ENCODE results near the gene MTF1. TPM values are rescaled to one million over a fixed set of nuclear protein-coding genes. Genes with fewer than 3 reads are reported as not detected.
A peak's percentile ranks its signal among the peaks of the same experiment; 100 is the strongest.

Gene MTF1
- total RNA-seq, 1 donor from 2014 or later: 11.3 TPM

GRCh38 chr1:37865348-37866120 lies 6.1 kb upstream of the MTF1 start:
- TF ChIP-seq, protein P1, sequence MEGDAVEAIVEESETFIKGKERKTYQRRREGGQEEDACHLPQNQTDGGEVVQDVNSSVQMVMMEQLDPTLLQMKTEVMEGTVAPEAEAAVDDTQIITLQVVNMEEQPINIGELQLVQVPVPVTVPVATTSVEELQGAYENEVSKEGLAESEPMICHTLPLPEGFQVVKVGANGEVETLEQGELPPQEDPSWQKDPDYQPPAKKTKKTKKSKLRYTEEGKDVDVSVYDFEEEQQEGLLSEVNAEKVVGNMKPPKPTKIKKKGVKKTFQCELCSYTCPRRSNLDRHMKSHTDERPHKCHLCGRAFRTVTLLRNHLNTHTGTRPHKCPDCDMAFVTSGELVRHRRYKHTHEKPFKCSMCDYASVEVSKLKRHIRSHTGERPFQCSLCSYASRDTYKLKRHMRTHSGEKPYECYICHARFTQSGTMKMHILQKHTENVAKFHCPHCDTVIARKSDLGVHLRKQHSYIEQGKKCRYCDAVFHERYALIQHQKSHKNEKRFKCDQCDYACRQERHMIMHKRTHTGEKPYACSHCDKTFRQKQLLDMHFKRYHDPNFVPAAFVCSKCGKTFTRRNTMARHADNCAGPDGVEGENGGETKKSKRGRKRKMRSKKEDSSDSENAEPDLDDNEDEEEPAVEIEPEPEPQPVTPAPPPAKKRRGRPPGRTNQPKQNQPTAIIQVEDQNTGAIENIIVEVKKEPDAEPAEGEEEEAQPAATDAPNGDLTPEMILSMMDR (IDR thresholded peaks at IDR 0.05; ENCODE audit: borderline replicate concordance): no peak
- no peak for DNase-seq
- H3K4me1 ChIP-seq: peaks cover 2% of the 10 kb centered on the region
- no peaks in the 10 kb centered on the region for H3K27me3 ChIP-seq (ENCODE audit: low read depth)
- no peak overlapping the region for H3K27ac ChIP-seq (replicated peaks)
- no peak overlapping the region for H3K4me3 ChIP-seq
- intact Hi-C loops (cut with micrococcal nuclease): no loop called here
- H3K36me3 ChIP-seq: peaks cover 94% of the 10 kb centered on the region
- H3K9me3 ChIP-seq (replicated peaks): no peaks in the 10 kb centered on the region

- Histone ChIP-seq H3K4me3 (no peak overlapping the region), H3K36me3 (peaks cover 64% of the 10 kb centered on the region), H3K27me3 (ENCODE audit: low read depth) (no peaks in the 10 kb centered on the region), H3K4me1 (peaks cover 32% of the 10 kb centered on the region), H3K9me3 (replicated peaks) (no peaks in the 10 kb centered on the region), H3K27ac (replicated peaks) (no peak overlapping the region)
- TF ChIP-seq, protein P1 (IDR thresholded peaks at IDR 0.05; ENCODE audit: borderline replicate concordance): no peak
- intact Hi-C loops (cut with micrococcal nuclease): no loop called here
- DNase-seq: no peak
Measured at GRCh38 chr1:37862330-37862729, 2.9 kb upstream of the MTF1 start.

GRCh38 chr1:37861151-37861550 lies 1.8 kb upstream of the MTF1 start:
- H3K27me3 ChIP-seq (ENCODE audit: low read depth): no peaks in the 10 kb centered on the region
- H3K9me3 ChIP-seq (replicated peaks): no peaks in the 10 kb centered on the region
- peaks cover 66% of the 10 kb centered on the region for H3K36me3 ChIP-seq
- no peak overlapping the region for H3K4me3 ChIP-seq
- intact Hi-C loops (cut with micrococcal nuclease): no loop called here
- TF ChIP-seq, protein P1 (IDR thresholded peaks at IDR 0.05; ENCODE audit: borderline replicate concordance): no peak
- DNase-seq: no peak
- peaks cover 44% of the 10 kb centered on the region for H3K4me1 ChIP-seq
- H3K27ac ChIP-seq (replicated peaks): no peak overlapping the region

GRCh38 chr1:37860346-37860666 lies 914 bp upstream of the MTF1 start:
- H3K27me3 ChIP-seq (ENCODE audit: low read depth): no peaks in the 10 kb centered on the region
- peak overlapping the region; percentile 97 for H3K27ac ChIP-seq (replicated peaks)
- intact Hi-C loops (cut with micrococcal nuclease): no loop called here
- TF ChIP-seq, protein P1 (IDR thresholded peaks at IDR 0.05; ENCODE audit: borderline replicate concordance): peak; percentile 20
- H3K4me3 ChIP-seq: peak overlapping the region; percentile 91
- H3K36me3 ChIP-seq: peaks cover 62% of the 10 kb centered on the region
- H3K9me3 ChIP-seq (replicated peaks): no peaks in the 10 kb centered on the region
- no peak for DNase-seq
- peaks cover 52% of the 10 kb centered on the region for H3K4me1 ChIP-seq

GRCh38 chr1:37858931-37859506 lies 373 bp downstream of the MTF1 start:
- no peaks in the 10 kb centered on the region for H3K9me3 ChIP-seq (replicated peaks)
- peaks cover 65% of the 10 kb centered on the region for H3K4me1 ChIP-seq
- no peaks in the 10 kb centered on the region for H3K27me3 ChIP-seq (ENCODE audit: low read depth)
- peak overlapping the region; percentile 91 for H3K4me3 ChIP-seq
- intact Hi-C loops (cut with micrococcal nuclease): no loop called here
- peak overlapping the region; percentile 97 for H3K27ac ChIP-seq (replicated peaks)
- no peak for DNase-seq
- TF ChIP-seq, protein P1 (IDR thresholded peaks at IDR 0.05; ENCODE audit: borderline replicate concordance): no peak
- peaks cover 60% of the 10 kb centered on the region for H3K36me3 ChIP-seq

All from left ventricle myocardium inferior (tissue), 1 donor.